Astrocyte of the cerebellum (primary cell): Measurements from ENCODE around the gene APOBEC3C.
"Not testable (repeated sequence)": the region's sequence is repeated elsewhere in the genome, so short reads cannot be mapped to it uniquely, and the experiment has no call there.

Experiments used
- DNase-seq: peaks from one replicate; pipeline ENCODE4 v3.0.0-alpha.2; 2011; ENCODE audit warnings: low read depth
- H3K4me3 ChIP-seq: 2 replicates; pipeline ENCODE4 v1.5.1; 2011; ENCODE audit warnings: mild to moderate bottlenecking, low read depth, low read length, moderate library complexity
- CTCF ChIP-seq: IDR thresholded peaks from 2 replicates; pipeline ENCODE4 v1.5.1; 2012; ENCODE audit warnings: low read length, low read depth, moderate library complexity, mild to moderate bottlenecking; ENCODE audit errors: missing control alignments
- in situ Hi-C: cut with HindIII; loops from 2 replicates; pipeline ENCODE4 v1.10.0; 2017; ENCODE audit warnings: low sequenced_read_pairs

Gene APOBEC3C

GRCh38 chr22:39016592-39016991 lies 2.5 kb downstream of the APOBEC3C start:
- H3K4me3 ChIP-seq: no peak overlapping the region
- DNase-seq: no peak
- no peak for TF ChIP-seq CTCF
- in situ Hi-C loops: no loop called here

GRCh38 chr22:39017596-39018365 lies 3.7 kb downstream of the APOBEC3C start:
- TF ChIP-seq CTCF: no peak
- H3K4me3 ChIP-seq: no peak overlapping the region
- in situ Hi-C loops: no loop called here
- no peak for DNase-seq

- DNase-seq, in situ Hi-C loops, H3K4me3 ChIP-seq: not testable (repeated sequence)
Observed at GRCh38 chr22:39020021-39020651, 6.1 kb downstream of the APOBEC3C start.

- in situ Hi-C loops: no loop called here
- TF ChIP-seq CTCF: no peak
- no peak for DNase-seq
- H3K4me3 ChIP-seq: no peak overlapping the region
Observed at GRCh38 chr22:39021552-39022250, 7.6 kb downstream of the APOBEC3C start.

GRCh38 chr22:39024519-39025308 lies 10.7 kb downstream of the APOBEC3C start:
- H3K4me3 ChIP-seq: no peak overlapping the region
- in situ Hi-C loops: no loop called here
- no peak for DNase-seq
- TF ChIP-seq CTCF: no peak

- no peak for TF ChIP-seq CTCF
- no peak overlapping the region for H3K4me3 ChIP-seq
- in situ Hi-C loops: no loop called here
- DNase-seq: no peak
Observed at GRCh38 chr22:39026509-39027150, 12.6 kb downstream of the APOBEC3C start.
